ENCODE results near the gene RALBP1.

The RALBP1 gene

DNA sequence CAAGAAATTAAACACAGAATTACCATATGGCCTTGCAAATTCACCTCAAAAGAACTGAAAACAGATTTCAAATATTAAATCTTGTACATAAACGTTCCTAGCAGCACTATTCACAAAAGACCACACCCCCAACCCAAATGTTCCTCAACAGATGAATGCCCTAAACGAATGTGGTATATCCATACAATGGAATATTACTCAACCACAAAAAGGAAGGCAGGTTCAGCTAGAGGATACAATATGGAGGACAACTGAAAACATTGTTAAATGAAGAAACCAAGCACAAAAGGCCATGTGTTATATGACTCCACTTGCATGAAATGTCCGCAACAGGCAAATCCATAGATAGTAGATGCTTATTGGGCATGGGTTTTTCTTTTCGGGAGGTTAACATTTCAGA is 77.3 kb downstream of the RALBP1 start:
- no peak for DNase-seq

DNA sequence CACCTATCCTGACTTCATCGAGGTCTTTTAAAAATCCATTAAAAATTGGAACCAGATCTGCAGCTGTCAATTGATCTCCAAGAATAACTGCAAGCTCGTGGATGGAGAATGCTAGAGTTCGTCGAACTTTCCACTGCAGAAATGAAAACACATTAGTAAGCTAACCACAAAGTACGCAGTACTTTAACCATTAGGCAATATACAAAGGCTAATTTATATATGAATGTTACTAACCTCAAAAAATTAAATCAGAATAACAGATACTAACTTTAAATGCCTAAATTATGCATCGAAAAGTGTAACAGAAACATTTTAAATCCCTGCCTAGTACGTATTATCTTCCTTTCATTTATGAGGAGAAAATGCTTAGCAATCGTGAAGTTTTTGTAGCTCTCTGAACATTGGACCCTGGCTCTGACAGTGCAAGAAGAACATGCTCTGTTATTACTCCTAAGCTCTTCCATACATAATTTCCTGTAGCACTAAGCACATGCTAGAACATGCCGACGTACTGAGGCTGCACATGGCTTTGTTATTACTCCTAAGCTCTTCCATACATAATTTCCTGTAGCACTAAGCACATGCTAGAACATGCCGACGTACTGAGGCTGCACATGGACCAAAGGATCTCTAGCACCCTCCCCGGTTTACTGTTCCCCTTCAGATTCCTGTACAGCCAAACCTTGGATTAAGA is 82.1 kb downstream of the RALBP1 start:
- no peak for DNase-seq

DNA sequence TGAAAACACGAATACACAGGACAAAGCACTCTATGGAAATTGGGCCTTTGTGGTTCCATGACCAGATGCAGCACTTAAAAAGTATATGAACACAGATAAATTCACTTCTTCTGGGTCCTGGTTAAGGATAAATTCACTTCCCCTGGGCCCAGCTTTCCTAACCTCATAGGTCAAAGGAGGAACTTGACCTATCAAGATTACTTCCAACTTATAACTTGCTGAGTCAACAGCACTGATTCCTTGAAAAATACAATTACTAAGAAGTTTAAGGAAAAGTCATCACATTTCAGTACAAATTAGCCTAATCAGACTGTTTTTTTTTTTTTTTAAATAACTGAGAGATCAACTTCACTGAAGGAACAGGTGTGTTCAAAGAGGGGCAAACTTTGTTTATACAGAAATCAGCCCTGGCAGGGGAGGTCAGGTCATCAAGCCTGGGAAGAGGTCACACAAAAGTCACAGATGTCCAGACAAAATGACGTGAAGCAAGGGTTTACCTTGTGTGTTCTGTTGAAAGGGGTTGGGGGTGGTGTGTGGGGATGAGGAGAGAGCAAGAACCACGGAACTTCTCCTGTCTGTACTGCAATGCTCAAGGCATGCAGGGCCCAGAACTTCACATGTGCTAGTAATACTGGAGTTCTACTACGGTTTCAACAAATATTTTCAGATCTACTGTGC is 83.2 kb downstream of the RALBP1 start:
- no peak for DNase-seq

DNA sequence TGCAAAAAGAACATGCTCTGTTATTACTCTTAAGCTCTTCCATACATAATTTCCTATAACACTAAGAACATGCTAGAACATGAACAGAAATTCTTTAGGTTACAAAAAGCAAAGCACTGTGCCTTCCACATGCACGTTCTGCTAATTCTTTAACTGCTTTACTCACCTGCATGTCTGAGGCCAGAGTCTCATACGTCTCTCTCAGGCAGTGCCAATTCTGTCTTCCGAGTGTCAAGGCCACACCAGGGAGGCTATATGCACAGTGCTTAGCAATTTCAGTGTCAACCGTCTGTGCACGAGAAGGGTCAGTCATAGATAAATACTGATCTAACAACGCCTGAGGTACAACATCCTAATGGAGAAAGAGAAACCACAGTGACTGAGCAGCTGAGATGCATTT is 83.9 kb downstream of the RALBP1 start:
- DNase-seq: no peak

DNA sequence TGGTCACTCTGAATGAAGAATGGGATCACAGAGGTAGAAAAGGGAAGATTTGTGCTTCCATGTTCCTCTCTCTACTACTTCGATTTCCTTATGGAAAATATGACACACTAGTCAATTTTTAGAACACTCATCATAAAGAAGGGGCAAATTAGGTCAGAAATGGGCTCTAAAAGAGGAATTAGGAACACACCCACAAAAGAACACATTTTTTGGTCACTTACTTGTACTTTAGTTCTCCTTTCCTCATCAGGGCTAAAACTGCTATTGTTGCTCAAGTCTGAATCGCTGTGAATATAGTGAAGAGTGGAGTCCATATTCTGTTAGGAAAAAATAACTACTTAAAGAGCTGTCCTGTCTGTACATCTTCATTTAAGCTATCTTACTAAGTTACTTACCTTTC is 86.4 kb downstream of the RALBP1 start:
- DNase-seq: no peak

DNA sequence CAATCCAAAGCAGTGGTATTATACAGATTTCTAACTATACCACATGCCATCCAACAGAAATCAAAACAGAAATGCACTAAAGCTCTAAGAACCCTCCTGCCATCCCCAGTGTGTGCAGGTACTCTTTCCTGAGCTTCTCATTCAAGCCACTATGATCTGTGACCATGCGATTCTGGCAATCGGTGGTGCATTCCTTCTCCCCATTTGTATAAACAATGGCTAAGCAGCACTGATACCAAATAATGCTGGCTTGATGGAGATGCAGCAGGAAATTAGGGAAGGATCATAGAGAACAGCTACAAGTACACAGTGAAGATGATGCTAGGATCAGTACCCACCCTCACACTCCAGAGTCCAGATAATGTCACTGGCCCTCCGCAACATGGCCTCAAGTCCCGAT is 87.3 kb downstream of the RALBP1 start:
- no peak for DNase-seq

GRCh38 chr18:9563331-9563730 is 88.0 kb downstream of the RALBP1 start:
- no peak for DNase-seq

GRCh38 chr18:9565407-9565806 is 90.1 kb downstream of the RALBP1 start:
- no peak for DNase-seq

DNA sequence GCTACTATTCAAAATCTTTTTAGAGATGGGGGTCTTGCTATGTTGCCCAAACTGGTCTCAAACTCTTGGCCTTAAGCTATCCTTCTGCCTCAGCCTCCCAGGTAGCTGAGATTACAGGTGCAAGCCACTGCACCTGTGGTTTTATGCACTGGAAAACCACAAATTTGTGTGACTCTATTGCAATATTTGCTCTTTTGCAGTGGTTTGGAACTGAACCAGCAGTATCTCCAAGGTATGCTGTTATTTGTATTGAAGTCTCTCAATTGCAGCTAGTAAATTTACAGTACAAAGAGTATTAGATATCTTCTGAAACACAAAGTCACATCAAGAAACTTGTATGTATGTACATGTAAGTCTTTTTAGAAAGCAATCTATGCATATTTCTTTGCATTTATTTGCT is 92.9 kb downstream of the RALBP1 start:
- DNase-seq: no peak

DNA sequence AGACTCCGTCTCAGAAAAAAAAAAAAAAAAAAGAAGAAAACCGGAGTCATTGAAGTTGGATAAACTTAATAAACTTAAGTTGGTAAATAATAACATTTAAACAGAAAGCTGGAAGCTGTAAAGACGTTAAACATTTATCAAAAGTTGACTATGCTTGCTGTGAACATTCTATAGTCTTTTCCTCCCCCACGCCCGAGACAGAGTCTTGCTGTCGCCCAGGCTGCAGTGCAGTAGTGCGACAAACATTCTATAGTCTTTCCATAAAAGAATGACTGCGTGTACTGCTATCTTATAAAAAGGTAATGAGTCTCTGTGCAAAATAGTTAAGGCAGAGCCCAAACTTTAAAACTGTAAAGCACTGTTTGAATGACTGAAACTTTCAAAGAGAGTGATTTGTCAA is 93.9 kb downstream of the RALBP1 start:
- DNase-seq: no peak

DNA sequence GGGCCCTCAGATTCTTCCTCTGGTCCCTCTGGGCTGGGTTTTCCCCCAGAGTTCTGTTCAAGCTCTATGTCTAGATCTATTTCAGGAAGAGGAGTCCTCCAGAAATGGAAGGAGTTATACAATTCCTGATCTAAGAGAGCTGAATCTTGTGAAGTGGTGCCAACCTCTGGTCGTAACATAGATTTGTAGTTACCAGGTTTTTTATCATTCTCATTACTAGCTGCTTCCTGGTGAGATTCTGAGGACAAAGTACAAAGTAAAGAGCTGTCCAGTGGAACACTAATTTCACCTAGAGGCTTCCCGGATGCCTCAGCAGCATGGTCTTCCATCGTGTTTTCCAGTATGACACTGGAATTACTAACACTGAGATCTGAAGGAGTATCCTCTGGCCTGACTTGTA is 94.9 kb downstream of the RALBP1 start:
- DNase-seq: no peak

- no peak for DNase-seq
These were observed 96.2 kb downstream of the RALBP1 start for GRCh38 chr18:9571546-9571945.

- DNase-seq: no peak
These were observed 99.3 kb downstream of the RALBP1 start for GRCh38 chr18:9574473-9575115.

DNA sequence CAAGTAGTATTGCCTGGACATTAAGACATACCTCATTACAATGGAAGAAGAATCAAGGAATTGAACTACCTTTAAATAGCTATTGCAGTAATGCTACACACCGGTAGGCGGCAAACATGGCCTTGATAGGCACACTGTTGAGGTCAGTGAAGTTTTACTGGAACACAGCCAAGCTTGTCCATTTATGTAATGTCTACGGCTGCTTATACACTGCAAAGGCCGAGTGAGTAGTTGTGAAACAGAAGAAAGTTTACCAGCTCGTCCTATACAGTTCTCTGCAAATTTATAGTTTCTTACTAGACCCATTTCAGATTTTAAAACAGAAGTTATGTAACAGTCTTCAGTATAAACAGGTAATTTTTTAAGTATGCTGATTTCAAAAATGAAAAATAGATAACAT is 100.2 kb downstream of the RALBP1 start:
- DNase-seq: no peak

DNA sequence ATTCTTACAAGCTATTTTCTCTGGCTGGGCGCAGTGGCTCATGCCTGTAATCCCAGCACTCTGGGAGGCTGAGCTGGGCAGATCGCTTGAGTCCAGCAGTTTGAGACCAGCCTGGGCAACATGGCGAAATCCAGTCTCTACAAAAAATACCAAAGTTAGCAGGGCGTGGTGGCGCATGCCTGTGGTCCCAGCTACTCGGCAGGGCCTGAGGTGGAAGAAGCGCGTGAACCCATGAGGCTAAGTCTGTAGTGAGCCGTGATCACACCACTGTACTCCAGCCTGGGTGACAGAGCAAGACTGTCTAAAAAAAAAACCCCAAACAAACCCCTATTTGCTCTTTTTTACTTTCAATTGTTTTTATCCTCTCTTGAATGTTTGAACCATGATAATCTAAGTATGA is 102.0 kb downstream of the RALBP1 start:
- DNase-seq: no peak

DNA sequence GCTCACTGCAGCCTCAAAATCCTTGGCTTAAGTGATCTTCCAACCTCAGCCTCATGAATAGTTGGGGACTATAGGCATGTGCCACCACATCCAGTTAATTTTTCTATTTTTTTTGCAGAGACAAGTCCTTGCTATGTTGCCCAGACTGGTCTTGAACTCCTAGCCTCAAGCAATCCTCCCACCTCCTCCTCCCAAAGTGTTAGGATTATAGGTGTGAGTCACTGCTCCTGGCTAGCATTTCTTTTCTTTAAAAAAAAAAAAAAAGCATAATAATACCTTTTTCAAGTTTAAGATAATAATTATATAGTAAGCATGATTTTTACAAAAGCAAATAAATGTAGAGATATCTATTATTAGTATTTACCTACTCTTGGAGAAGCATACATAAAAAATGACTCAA is 103.0 kb downstream of the RALBP1 start:
- no peak for DNase-seq

DNA sequence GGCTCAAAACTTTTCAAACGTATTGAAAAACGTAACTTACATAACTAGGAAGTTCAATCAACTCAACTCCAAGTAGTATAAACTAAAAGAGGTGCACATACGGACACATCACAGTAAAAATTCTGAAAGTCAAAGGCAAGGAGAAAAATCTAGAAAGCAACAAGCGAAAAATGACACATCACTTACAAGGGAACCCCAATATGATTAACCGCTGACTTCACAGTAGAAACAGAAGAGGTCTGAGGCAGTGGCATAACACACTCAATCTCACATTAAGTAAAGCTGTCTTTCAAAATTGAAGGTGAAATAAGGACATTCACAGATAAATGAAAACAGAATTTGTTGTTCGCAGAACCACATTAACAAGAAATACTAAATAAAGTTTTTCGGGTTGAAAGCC is 106.4 kb downstream of the RALBP1 start:
- DNase-seq: no peak

DNA sequence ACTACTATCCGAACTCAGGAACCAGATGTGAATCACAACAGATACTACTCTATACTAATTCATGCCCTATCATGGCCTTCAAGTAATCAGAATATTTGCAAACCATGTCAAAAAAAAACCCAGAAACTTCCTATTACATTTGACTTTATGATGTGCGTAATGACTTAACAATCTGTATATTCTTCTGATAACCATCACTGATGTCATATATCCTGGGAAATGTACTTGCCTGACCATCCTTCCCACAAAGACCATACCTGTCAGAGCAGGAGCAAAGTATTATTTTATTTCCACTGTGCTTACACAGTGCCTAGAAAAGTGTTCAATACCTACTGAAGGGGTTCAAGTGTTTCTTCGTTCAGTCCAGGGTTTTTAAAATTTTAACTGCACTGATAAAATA is 111.5 kb downstream of the RALBP1 start:
- no peak for DNase-seq

Measured in NCI-H2171 (cell line).